Fibroblast of lung (primary cell): Measurements from ENCODE around the gene RNF225. TPM values are rescaled to one million over a fixed set of nuclear protein-coding genes. Genes with fewer than 3 reads are reported as not detected.

Experiments used
- DNase-seq, 2 donors: peaks; one replicate each; pipeline versions ENCODE4 v3.0.0 to v3.0.0-alpha.2; 2010; ENCODE audit warnings: low read depth in 2 of 2
- H2AFZ ChIP-seq: 2 replicates; pipeline ENCODE4 v1.5.1; 2012; ENCODE audit warnings: low read length, control low read depth, inconsistent platforms
- H3K27ac ChIP-seq: 2 replicates; pipeline ENCODE4 v1.5.1; 2011; ENCODE audit warnings: low read length, control low read depth; ENCODE audit not compliant: insufficient read depth
- H3K27me3 ChIP-seq: 2 replicates; pipeline ENCODE4 v1.5.1; 2011; ENCODE audit warnings: mild to moderate bottlenecking, low read length; ENCODE audit not compliant: control insufficient read depth, insufficient read depth
- H3K36me3 ChIP-seq: 2 replicates; pipeline ENCODE4 v1.5.1; 2011; ENCODE audit warnings: low read length; ENCODE audit not compliant: control insufficient read depth, insufficient read depth
- H3K4me1 ChIP-seq: 2 replicates; pipeline ENCODE4 v1.5.1; 2011; ENCODE audit warnings: low read length; ENCODE audit not compliant: control insufficient read depth, insufficient read depth; ENCODE audit errors: extremely low read depth
- H3K4me2 ChIP-seq: 2 replicates; pipeline ENCODE4 v1.5.1; 2011; ENCODE audit warnings: low read length, control low read depth; ENCODE audit not compliant: insufficient read depth; ENCODE audit errors: extremely low read depth
- H3K4me3 ChIP-seq, 4 experiments: fragments of 200-600 bp in 1 of 4; sonication (generic) in 1 of 4; replicated peaks in 1 of 4; 2 replicates each; pipeline ENCODE4 v1.5.1; 2011 to 2016; ENCODE audit warnings: low read length in 4 of 4, low read depth in 3 of 4, mild to moderate bottlenecking in 3 of 4, control low read depth in 2 of 4, inconsistent platforms in 1 of 4, mixed read lengths in 1 of 4; ENCODE audit not compliant: insufficient read depth in 1 of 4; ENCODE audit errors: control extremely low read depth in 1 of 4
- H3K79me2 ChIP-seq: 2 replicates; pipeline ENCODE4 v1.5.1; 2012; ENCODE audit warnings: mild to moderate bottlenecking, low read length, inconsistent platforms; ENCODE audit not compliant: control insufficient read depth, insufficient read depth
- H3K9ac ChIP-seq: 2 replicates; pipeline ENCODE4 v1.5.1; 2011; ENCODE audit warnings: mild to moderate bottlenecking, low read length, control low read depth; ENCODE audit not compliant: insufficient read depth
- H3K9me3 ChIP-seq: 2 replicates; pipeline ENCODE4 v1.5.1; 2012; ENCODE audit warnings: low read depth, low read length; ENCODE audit not compliant: control insufficient read depth, insufficient read depth
- H4K20me1 ChIP-seq: 2 replicates; pipeline ENCODE4 v1.5.1; 2011; ENCODE audit warnings: low read length; ENCODE audit not compliant: control insufficient read depth, insufficient read depth; ENCODE audit errors: extremely low read depth
- EZH2 ChIP-seq: IDR thresholded peaks from 2 replicates; pipeline ENCODE4 v1.5.1; 2012; ENCODE audit warnings: low read length, control low read depth, mild to moderate bottlenecking; ENCODE audit errors: missing control alignments
- polyA plus RNA-seq, 2 donors: library from polyadenylated mRNA; depleted of rRNA in 1 of 2; stranded (reverse) in 1 of 2; unstranded in 1 of 2; fragments of >200 nt; gene quantifications; 2 replicates each; pipeline ENCODE4 v1.2.1, GENCODE V29; 2011 to 2012; ENCODE audit warnings: missing spikeins in 1 of 2
- total RNA-seq: library from RNA; depleted of rRNA; stranded (reverse); fragments of >200 nt; gene quantifications from 2 replicates; pipeline ENCODE4 v1.2.1, GENCODE V29; 2014
- TF ChIP-seq, protein P1 (sequence below), 2 donors: IDR thresholded peaks in 1 of 2; conservative IDR thresholded peaks in 1 of 2; 1 replicate in 1 of 2; 2 replicates in 1 of 2; pipeline ENCODE4 v1.5.1; 2011 to 2012; ENCODE audit warnings: low read length in 2 of 2, control low read depth in 1 of 2, inconsistent platforms in 1 of 2, low read depth in 1 of 2, mild to moderate bottlenecking in 1 of 2

The RNF225 gene
- total and polyA plus RNA-seq, 2 donors (not counting 1 experiment from before 2014, with no cell fraction given): not detected

DNA sequence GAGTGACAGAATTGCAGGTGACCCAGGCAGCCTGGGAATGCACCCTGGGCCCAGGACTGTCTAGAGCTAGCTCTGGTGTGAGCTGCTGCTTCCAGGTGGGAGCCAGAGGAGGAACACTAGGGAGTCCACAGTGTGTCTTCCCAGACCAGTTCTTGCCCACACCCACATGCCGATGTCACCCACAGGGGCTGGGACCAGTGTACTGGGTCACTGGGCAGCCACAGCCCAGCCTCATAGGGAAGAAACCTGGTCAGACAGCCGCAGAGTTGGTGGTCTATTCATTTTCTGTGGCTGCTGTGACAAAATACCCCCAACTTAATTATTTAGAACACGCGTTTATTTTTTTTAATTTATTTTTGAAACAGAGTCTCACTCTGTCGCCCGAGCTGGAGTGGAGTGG lies 3.1 kb downstream of the RNF225 start:
- H3K79me2 ChIP-seq: no peaks in the 10 kb centered on the region
- H3K4me2 ChIP-seq: no peak overlapping the region

DNA sequence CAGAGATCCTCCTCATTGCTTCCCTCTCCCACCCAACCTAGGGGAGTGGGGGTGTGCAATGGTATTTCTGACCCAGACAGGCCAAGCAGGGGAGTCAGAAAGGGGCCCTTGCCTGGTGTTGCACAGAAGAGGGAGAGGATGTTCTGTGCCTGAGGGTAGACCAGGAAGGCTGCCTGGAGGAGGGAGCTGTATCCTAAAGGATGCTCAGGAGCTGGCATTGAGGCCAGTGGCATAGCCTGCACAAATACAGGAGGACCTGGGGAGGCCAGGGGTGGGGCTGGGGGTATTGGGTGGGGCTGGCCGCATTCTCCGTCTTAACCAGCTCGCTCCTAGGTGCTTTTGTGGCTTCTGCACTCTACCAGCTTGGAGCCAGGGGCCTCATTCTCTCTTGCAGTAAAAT lies 4.4 kb downstream of the RNF225 start:
- no peak for TF ChIP-seq EZH2
- TF ChIP-seq, protein P1, sequence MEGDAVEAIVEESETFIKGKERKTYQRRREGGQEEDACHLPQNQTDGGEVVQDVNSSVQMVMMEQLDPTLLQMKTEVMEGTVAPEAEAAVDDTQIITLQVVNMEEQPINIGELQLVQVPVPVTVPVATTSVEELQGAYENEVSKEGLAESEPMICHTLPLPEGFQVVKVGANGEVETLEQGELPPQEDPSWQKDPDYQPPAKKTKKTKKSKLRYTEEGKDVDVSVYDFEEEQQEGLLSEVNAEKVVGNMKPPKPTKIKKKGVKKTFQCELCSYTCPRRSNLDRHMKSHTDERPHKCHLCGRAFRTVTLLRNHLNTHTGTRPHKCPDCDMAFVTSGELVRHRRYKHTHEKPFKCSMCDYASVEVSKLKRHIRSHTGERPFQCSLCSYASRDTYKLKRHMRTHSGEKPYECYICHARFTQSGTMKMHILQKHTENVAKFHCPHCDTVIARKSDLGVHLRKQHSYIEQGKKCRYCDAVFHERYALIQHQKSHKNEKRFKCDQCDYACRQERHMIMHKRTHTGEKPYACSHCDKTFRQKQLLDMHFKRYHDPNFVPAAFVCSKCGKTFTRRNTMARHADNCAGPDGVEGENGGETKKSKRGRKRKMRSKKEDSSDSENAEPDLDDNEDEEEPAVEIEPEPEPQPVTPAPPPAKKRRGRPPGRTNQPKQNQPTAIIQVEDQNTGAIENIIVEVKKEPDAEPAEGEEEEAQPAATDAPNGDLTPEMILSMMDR (conservative IDR thresholded peaks at IDR 0.05 in 1 of 2, IDR thresholded peaks at IDR 0.05 in 1 of 2; ENCODE audit: low read depth in 1 of 2, low read length in 2 of 2): no peak

More for the DNA sequence above, 3.1 kb downstream of the RNF225 start:
- Histone ChIP-seq H2AFZ (no peak overlapping the region), H3K27me3 (no peaks in the 10 kb centered on the region), H3K27ac (no peak overlapping the region), H3K4me1 (peaks cover 4% of the 10 kb centered on the region), H4K20me1 (no peaks in the 10 kb centered on the region), H3K4me3 (no peak overlapping the region), H3K9ac (no peak overlapping the region), H3K36me3 (peaks cover 12% of the 10 kb centered on the region), H3K9me3 (no peaks in the 10 kb centered on the region)
- no peak for TF ChIP-seq EZH2
- TF ChIP-seq, protein P1 (conservative IDR thresholded peaks at IDR 0.05 in 1 of 2, IDR thresholded peaks at IDR 0.05 in 1 of 2; ENCODE audit: low read depth in 1 of 2, low read length in 2 of 2): no peak
- DNase-seq: no peak

DNA sequence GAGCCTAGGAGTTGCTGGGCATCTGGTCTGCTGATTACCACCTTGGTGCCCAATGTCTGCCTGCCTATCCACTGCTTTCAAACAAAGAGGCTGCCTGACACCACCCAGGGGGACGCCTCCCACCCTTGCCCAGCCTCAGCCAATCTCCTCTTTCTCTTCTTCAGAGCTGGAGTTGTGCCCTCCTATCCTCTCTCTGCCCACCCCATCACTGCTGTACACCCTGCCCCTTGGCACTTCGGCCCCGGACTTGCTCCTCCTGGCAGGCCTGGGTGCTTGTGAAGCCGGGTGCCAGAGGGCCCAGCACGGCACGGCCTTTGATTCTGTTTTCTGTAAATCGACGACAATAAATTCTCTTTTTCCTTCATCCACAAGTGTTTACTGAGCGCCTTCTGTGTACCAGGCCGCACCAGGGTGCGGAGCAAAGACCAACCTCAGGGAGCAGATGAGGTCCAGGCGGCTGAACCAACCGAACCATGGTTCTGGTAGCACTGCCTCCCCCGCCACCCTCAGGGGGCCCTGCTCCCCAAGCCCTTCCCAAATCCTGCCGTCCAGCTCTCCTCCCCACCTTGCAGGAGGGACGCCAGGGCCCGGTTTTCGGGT lies 5.0 kb downstream of the RNF225 start:
- Histone ChIP-seq H2AFZ (peak overlapping the region; percentile 76), H3K4me1 (peaks cover 4% of the 10 kb centered on the region), H4K20me1 (no peaks in the 10 kb centered on the region), H3K9ac (peak overlapping the region; percentile 48), H3K27ac (peak overlapping the region; percentile 43), H3K27me3 (no peaks in the 10 kb centered on the region), H3K4me2 (peak overlapping the region; percentile 76), H3K9me3 (no peaks in the 10 kb centered on the region), H3K36me3 (no peaks in the 10 kb centered on the region), H3K4me3 (peak overlapping the region; percentile 30 to 73 (median 56)), H3K79me2 (no peaks in the 10 kb centered on the region)
- TF ChIP-seq, protein P1 (conservative IDR thresholded peaks at IDR 0.05 in 1 of 2, IDR thresholded peaks at IDR 0.05 in 1 of 2; ENCODE audit: low read depth in 1 of 2, low read length in 2 of 2): no peak
- TF ChIP-seq EZH2: no peak
- no peak for DNase-seq

More for the DNA sequence above, 4.4 kb downstream of the RNF225 start:
- Histone ChIP-seq H3K36me3 (peaks cover 3% of the 10 kb centered on the region), H3K4me1 (peaks cover 4% of the 10 kb centered on the region), H3K9ac (no peak overlapping the region), H3K27me3 (no peaks in the 10 kb centered on the region), H3K4me2 (peak overlapping the region; percentile 76), H3K79me2 (no peaks in the 10 kb centered on the region), H3K4me3 (no peak overlapping the region), H2AFZ (no peak overlapping the region), H3K27ac (no peak overlapping the region), H3K9me3 (no peaks in the 10 kb centered on the region), H4K20me1 (no peaks in the 10 kb centered on the region)
- DNase-seq: no peak
